HG03064 (cell line): ENCODE results near the gene DAG1.
"Not testable (repeated sequence)": the region's sequence is repeated elsewhere in the genome, so short reads cannot be mapped to it uniquely, and the experiment has no call there.

Experiments
- ATAC-seq: cut with Tn5 transposase; IDR thresholded peaks from one replicate; pipeline ENCODE4 v1.9.1; 2021; ENCODE audit warnings: low read depth; ENCODE audit not compliant: unreplicated experiment

The DAG1 gene

GRCh38 chr3:49469037-49469935 is 781 bp upstream of the DAG1 start:
- no peak for ATAC-seq

- ATAC-seq: peak; percentile 28
These were observed 800 bp downstream of the DAG1 start for GRCh38 chr3:49470714-49471420.

GRCh38 chr3:49471856-49472495 is 1.9 kb downstream of the DAG1 start:
- ATAC-seq: no peak

- ATAC-seq: no peak
These were observed 6.5 kb downstream of the DAG1 start for GRCh38 chr3:49476563-49476962.

- ATAC-seq: no peak
These were observed 12.7 kb downstream of the DAG1 start for GRCh38 chr3:49482766-49483165.

GRCh38 chr3:49484471-49484870 is 14.4 kb downstream of the DAG1 start:
- ATAC-seq: no peak

GRCh38 chr3:49489247-49489646 is 19.2 kb downstream of the DAG1 start:
- no peak for ATAC-seq

GRCh38 chr3:49492969-49493368 is 22.9 kb downstream of the DAG1 start:
- no peak for ATAC-seq

GRCh38 chr3:49493901-49494300 is 23.8 kb downstream of the DAG1 start:
- no peak for ATAC-seq

- ATAC-seq: no peak
These were observed 25.0 kb downstream of the DAG1 start for GRCh38 chr3:49495023-49495422.

GRCh38 chr3:49496845-49497244 is 26.8 kb downstream of the DAG1 start:
- not testable (repeated sequence) for ATAC-seq

- ATAC-seq: no peak
These were observed 27.5 kb downstream of the DAG1 start for GRCh38 chr3:49497606-49498005.

GRCh38 chr3:49498239-49498638 is 28.2 kb downstream of the DAG1 start:
- no peak for ATAC-seq

GRCh38 chr3:49498648-49499047 is 28.6 kb downstream of the DAG1 start:
- no peak for ATAC-seq

GRCh38 chr3:49500205-49500731 is 30.2 kb downstream of the DAG1 start:
- no peak for ATAC-seq

- no peak for ATAC-seq
These were observed 30.9 kb downstream of the DAG1 start for GRCh38 chr3:49500732-49501609.

- ATAC-seq: no peak
These were observed 31.8 kb downstream of the DAG1 start for GRCh38 chr3:49501842-49502241.

GRCh38 chr3:49506906-49507305 is 36.8 kb downstream of the DAG1 start:
- ATAC-seq: no peak

- ATAC-seq: no peak
These were observed 39.0 kb downstream of the DAG1 start for GRCh38 chr3:49509028-49509561.

- ATAC-seq: no peak
These were observed 41.6 kb downstream of the DAG1 start for GRCh38 chr3:49511639-49512038.
